GM19099 (cell line): ENCODE results near the gene TOX3.

Experiments used
- POLR2A ChIP-seq: IDR thresholded peaks from 3 replicates; pipeline ENCODE4 v1.6.1; 2011; ENCODE audit warnings: low read depth; ENCODE audit not compliant: insufficient read length; ENCODE audit errors: extremely low read depth

The TOX3 gene

GRCh38 chr16:52547004-52547833 lies at the start of gene TOX3:
TOX3 (minus strand) TSS chr16:52547143; CDS start chr16:52546723, 420 bp downstream.
- no peak for TF ChIP-seq POLR2A

DNA sequence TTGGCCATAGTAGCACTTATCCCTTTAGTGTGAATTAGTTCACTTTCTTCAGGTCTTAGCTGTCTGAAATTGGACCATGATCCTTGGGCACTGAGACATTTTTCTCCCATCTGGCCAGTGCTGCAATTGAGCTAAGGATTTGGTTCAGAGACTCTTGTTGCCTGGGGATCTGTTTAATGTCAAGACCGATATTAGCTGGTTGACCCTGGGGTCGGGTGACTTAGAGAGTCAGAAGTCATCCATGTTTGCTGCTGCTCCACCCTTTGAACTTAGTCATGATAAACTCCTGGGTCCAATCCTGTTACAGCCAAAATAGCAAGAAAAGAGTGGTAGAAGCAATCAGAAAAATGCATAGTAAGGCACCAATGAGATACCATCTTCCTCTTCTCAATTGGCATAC lies 45.8 kb upstream of the TOX3 start:
- no peak for TF ChIP-seq POLR2A

DNA sequence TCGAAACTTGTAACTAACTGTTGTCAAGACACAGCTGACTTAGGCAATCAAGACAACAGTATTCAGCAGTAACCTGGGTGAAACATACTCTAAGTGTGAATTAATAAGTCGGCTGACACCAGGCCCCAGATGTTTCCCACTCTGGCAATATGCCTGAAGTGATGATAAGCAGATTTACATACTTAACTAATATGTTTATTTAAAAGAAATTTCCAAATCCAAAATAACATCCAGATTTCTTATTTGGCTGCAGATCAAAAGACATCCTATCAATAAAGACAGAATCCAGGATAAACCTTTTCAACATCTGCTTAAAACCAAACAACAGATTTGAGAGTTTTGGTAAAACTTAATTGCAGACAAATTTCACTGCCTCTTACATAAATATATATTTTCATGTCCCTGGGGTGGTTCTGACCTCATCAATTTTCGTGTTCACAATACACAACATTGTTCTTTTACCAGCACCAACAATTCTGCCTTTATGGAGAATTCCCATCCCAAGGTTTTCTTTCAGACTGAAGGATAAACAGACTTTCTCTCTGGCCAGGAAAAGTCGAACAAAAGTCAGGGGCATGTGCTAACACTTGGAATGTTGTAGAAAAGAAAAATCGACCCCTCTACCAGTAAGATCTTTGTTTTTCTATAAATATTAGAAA lies 45.1 kb upstream of the TOX3 start:
- TF ChIP-seq POLR2A, result no peak

DNA sequence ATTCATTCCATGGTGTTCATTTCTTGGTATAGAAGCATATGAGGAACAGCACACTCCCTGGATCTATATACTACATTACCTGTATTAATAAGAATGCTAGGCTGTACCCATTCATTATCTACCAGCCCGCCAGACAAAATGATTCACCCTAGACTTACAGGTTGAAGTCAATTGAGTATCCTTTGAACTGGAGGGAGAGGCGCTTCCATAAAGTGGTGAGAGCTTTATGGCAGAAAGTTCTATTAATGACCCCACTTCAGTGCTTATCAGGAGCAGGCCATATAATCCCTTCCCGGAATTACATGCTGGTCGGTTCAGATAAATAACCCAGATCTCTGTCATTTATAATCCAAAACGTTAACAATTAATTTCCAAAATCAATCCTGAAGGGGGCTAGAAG lies 44.5 kb upstream of the TOX3 start:
- TF ChIP-seq POLR2A, result no peak

DNA sequence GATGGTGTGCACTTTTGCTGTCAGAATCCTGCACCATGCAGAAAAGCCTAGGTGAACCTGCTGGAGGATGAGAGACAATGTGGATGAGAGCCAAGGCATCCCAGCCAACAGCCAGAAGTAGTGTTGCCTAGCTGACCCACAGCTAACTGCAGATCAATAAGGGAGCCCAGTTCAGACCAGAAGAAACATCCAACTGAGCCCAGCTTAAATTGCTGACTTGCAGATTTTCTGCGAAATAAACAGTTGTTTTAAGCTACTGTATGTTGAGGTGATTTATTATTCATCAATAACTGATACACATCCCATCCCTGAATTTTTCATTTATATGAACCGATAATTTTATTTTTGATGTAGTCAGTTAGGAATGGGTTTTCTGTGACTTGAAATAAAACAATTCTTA lies 39.2 kb upstream of the TOX3 start:
- no peak for TF ChIP-seq POLR2A

- TF ChIP-seq POLR2A, result no peak
Observed at GRCh38 chr16:52584354-52585320, 37.7 kb upstream of the TOX3 start.

- TF ChIP-seq POLR2A, result no peak
Observed at GRCh38 chr16:52581530-52581929, 34.6 kb upstream of the TOX3 start.

- TF ChIP-seq POLR2A, result no peak
Observed at GRCh38 chr16:52580488-52580887, 33.5 kb upstream of the TOX3 start.

- TF ChIP-seq POLR2A, result no peak
Observed at GRCh38 chr16:52578829-52579498, 32.0 kb upstream of the TOX3 start.

- TF ChIP-seq POLR2A, result no peak
Observed at GRCh38 chr16:52578007-52578828, 31.3 kb upstream of the TOX3 start.

- no peak for TF ChIP-seq POLR2A
Observed at GRCh38 chr16:52577130-52577706, 30.3 kb upstream of the TOX3 start.

- TF ChIP-seq POLR2A, result no peak
Observed at GRCh38 chr16:52573365-52574299, 26.7 kb upstream of the TOX3 start.
